Fibroblast of skin of right biceps (primary cell): ENCODE data around the gene STXBP1.
"Not testable (repeated sequence)": the region's sequence is repeated elsewhere in the genome, so short reads cannot be mapped to it uniquely, and the experiment has no call there.

Experiments
- DNase-seq: peaks from one replicate; pipeline ENCODE4 v3.0.0-alpha.2; 2013

Gene STXBP1

GRCh38 chr9:127578952-127579853, 32.9 kb upstream of the STXBP1 start:
- peak; percentile 96 for DNase-seq

- no peak for DNase-seq
These were observed 31.7 kb upstream of the STXBP1 start for GRCh38 chr9:127580366-127580765.

DNA sequence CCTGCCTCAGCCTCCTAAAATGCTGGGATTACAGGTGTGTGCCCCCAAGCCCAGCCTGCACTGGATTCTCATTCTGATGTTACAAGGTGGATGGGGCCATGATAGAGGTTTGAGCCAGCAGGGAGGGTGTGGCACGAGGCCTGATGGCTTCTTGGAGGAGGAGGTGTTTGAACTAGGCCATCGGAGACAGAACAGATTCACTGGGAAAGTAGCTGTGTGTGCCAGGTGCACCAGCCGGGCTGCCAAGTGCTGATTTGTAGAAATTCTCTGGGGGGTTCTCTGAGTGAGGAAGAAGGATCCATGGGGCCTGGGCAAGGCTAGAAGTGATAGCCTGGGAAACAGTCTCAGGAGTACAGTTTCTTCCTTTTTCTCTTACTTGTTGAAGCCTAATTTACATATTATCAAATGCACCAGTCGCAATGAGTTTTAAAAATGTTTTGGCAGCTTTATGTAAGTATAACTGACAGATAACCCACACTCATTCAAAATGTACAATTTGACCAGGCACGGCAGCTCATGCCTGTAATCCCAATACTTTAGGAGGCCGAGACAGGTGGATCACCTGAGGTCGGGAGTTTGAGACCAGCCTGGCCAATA, 31.1 kb upstream of the STXBP1 start:
- DNase-seq: no peak

- DNase-seq: not testable (repeated sequence)
These were observed 27.6 kb upstream of the STXBP1 start for GRCh38 chr9:127584474-127584805.

- no peak for DNase-seq
These were observed 26.8 kb upstream of the STXBP1 start for GRCh38 chr9:127585161-127585819.

- no peak for DNase-seq
These were observed 26.0 kb upstream of the STXBP1 start for GRCh38 chr9:127586096-127586495.

- peak; percentile 74 for DNase-seq
These were observed 25.5 kb upstream of the STXBP1 start for GRCh38 chr9:127586537-127586936.

- no peak for DNase-seq
These were observed 24.1 kb upstream of the STXBP1 start for GRCh38 chr9:127587966-127588365.

GRCh38 chr9:127588740-127589506, 23.2 kb upstream of the STXBP1 start:
- no peak for DNase-seq

DNA sequence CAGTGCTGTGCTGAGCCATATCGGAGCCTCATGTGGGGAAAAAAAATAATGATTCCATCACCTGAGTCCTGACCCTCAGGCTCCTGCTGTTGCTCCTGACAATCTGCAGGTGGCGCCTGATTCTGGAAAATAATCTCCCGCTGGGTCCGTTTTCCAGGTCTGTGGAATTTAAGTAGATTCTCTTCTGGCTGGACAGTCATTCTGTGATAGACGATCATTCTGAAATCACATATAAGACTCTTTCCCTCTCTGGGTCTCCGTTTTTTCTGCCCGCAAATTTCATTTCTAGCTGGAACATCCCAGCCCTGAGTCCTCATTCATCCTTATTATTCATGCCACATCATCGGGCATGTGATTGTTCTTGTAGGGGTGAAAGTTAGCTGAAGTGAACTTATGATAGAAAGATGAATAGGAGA, 22.1 kb upstream of the STXBP1 start:
- peak; percentile 77 for DNase-seq

DNA sequence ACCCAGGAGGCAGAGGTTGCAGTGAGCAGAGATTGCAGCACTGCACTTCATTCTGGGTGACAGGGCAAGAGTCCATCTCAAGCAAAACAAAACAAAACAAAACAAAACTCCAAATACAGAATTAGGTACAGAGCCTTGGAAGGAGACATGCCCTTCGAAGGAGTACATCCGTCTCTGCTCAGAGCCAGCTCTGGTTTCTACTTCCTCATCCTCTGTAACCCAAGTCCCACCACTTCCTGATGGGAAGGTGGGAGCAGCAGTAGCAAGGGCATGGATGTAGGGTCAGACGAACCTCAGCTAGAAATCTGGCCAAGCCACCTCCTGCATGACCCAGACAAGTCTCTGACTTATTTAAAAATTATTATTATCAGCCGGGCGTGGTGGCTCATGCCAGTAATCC, 16.5 kb upstream of the STXBP1 start:
- DNase-seq: no peak

- no peak for DNase-seq
These were observed 13.1 kb upstream of the STXBP1 start for GRCh38 chr9:127598839-127599549.

DNA sequence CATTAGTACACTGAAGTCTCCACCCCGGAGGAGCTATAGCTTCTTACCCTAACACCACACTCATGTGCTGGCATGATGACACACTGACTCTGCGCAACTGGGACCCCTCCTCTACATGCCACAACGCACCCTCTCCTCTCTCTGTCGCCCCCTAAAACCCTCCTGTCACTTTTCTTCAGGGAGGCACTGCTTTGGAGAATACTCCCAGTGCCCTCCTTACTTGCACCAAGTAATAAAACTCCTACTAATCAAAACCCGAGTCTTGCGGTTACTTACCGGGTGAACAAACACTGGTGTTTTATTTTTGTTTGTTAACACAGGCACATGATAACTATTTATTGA, 12.6 kb upstream of the STXBP1 start:
- DNase-seq: no peak

DNA sequence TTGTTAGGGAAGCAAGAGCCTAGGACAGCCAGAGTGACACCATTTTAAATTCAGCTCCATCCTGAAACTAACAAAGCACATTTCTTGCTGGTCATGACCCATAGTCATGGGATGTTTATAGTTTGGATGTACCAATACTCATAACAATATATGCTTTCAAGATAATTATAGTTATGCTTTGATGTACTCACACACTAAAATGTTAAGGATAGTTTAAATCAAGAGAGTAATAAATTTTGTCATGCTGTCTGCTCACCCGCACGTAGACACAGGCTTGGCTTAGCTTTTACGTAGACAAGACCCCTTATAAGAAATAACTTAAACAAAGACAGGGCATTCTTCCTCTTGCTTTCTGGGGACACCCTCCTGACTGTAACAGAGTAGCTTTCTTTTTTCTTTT, 8.9 kb upstream of the STXBP1 start:
- DNase-seq: no peak

DNA sequence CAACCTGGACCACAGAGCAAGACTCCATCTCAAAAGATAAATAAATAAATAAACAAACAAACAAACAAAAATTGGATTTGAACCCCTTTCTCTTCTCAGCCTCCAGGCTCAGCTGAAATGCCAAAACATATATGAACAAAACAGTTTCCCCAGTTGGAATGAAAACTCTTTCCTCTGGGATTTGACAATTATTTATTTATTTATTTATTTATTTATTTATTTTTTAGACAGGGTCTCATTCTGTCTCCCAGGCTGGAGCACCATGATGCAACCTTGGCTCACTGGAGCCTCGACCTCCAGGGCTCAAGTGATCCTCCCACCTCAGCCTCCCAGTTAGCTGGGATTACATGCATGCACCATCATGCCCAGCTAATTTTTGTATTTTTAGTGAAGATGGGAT, 6.0 kb upstream of the STXBP1 start:
- DNase-seq: no peak

DNA sequence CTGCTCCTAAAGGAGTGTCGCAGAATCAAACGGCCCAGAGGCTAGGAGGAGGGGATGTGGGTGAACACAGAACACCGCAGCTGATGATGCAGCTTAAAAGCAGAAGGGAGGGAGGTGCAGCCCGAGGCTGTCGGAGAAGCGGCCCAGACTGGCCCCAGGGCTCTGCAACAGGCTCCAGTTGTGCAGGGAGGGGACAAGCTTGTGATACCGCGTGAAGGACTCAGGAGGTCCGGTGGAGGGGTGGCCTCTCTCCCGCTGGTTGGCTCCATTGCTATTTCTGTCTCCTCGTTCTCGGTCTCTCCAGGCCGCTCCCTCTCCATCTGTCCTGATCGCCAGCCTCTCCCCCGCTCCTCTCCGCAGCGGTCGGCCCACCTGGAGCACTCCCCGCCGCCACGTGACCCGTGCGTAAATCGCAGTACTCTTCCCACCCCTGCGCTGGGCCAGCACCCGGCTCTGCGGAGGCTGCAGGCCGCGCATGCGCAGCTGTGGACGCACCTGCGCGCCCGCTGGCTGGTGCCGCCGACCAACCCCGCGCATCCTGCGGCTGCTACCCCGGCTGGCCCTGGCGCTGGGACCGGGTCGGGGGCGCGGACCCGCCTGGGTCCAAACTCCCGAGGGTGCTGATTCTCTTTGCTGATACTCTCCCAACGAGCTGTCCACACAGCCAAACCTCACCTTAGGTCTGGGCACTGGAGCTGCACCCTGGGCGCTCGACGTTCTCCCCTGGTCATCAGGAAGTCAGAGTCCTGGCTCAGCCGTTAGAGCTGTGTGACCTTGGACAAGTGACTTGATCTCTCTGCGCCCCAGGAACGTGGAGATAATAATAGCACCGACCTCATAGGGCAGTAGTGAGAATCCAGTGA, 3.7 kb upstream of the STXBP1 start:
- DNase-seq: peak; percentile 18

GRCh38 chr9:127611603-127611898, 526 bp upstream of the STXBP1 start:
- no peak for DNase-seq

DNA sequence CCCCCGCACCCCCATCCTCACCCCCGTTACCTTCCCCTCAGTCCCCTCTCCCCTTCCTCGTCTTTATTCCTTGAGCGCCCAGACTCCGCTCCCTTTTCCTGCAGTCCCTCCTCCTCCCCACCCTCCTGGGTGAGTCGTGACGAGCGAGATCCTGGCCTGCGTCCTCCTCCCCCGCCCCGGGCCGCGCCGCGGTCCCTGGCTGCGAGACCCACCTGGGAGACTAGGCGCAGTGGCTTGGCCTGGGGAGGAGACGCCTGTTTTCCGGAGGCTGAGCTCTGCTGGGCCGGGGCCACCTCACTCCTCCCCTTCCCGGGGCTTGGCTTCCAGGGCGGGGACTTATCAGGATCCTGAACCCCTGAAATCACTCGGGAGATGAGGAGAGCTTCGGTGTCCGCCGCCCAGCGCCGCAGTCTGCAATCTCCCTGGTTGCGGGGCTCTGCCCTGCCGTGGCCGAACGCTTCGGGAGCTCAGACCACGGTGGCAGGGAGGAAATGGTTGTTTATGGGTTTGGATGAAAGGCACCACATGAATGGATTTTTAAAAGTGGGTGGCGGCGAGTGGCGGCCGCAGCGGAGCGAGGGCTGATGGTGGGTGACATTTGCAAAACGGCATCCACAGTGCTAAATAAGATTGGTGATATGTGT, 984 bp downstream of the STXBP1 start:
- DNase-seq: peak; percentile 62

DNA sequence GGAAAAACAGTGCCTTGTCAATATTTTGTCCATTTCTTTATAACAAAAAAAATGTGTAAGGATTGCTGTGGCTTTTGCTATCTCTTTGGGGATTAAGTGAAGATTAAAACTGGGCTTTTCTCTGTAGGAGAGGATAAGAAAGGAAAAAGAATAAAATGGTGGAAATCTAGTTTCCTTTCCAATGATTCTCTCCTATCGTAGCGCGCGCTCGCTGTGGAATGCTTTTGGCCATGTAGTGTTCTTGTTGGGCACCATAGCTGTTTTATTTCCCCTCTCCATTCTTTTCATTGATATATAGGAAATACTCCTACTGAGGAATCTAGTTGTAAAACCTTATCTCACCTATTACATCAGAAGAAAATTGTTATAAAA, 1.5 kb downstream of the STXBP1 start:
- DNase-seq: no peak

DNA sequence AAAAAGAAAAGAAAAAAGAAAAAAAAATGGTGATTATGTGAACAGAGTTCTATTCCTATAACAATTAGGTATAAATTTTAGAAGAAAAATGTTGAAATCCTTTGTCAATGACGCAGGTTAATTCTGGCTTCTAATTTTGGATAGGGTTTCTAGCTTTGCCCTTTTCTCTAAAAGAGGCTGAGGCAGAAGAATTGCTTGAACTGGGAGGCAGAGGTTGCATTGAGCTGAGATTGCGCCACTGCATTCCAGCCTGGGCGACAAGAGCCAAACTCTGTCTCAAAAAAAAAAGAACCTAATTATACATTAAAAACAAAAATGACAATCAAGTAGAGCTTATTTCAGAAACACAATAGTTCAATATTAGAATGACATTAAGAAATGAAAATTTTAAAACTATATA, 2.9 kb downstream of the STXBP1 start:
- DNase-seq: no peak

DNA sequence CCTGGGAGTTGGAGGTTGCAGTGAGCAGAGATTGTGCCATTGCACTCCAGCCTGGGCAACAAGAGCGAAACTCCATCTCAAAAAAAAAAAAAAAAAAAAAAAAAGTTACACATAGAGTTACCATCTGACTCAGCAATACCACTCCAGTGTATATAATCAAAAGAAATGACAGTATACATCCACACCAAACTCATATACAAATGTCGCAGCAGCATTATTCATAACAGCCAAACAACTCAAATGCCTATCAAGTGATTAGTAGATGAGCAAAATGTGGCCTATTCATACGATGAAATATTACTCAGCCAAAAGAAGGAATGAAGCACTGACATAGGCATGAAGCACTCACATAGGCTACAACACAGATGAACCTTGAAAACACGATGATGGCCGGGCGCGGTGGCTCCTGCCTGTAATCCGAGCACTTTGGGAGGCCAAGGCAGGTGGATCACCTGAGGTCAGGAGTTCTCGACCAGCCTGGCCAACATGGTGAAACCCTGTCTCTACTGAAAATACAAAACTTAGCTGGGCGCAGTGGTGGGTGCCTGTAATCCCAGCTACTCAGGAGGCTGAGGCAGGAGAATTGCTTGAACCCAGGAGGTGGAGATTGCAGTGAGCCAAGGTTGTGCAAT, 9.4 kb downstream of the STXBP1 start:
- peak; percentile 47 for DNase-seq
